SK-N-SH (cell line): ENCODE data around the gene THY1.

Source experiments
- CTCF ChIP-seq: fragments of 200-600 bp; sonication (generic); IDR thresholded peaks from 2 replicates; pipeline ENCODE4 v1.6.1; 2017; ENCODE audit warnings: antibody characterized with exemption, mild to moderate bottlenecking, moderate library complexity
- SIN3A ChIP-seq: IDR thresholded peaks from 2 replicates; pipeline ENCODE4 v1.6.1; 2012; ENCODE audit warnings: low read depth, mild to moderate bottlenecking, low read length, moderate library complexity, borderline replicate concordance

- TF ChIP-seq CTCF, result no peak
- peak; percentile 47; the same call in 1 of the 2 replicates for TF ChIP-seq SIN3A
These were observed 47.6 kb upstream of the THY1 start for GRCh38 chr11:119470317-119471291.
